Measurements from ENCODE around the gene GRK5.

GRK5 gene

GRCh38 chr10:119421891-119422681, 214.7 kb downstream of the GRK5 start:
- Histone ChIP-seq H3K4me3 (ENCODE audit: low read length, poor library complexity, severe bottlenecking) (no peak overlapping the region), H3K9ac (ENCODE audit: low read depth, low read length, poor library complexity, severe bottlenecking) (no peak overlapping the region), H3K79me2 (ENCODE audit: insufficient read depth, low read length) (no peaks in the 10 kb centered on the region), H3F3A (ENCODE audit: low read depth) (no peaks in the 10 kb centered on the region), H3K27me3 (ENCODE audit: insufficient read depth, low read length, poor library complexity, severe bottlenecking) (no peaks in the 10 kb centered on the region), H4K20me1 (ENCODE audit: insufficient read depth, low read length, poor library complexity, severe bottlenecking) (no peaks in the 10 kb centered on the region), H3K36me3 (ENCODE audit: insufficient read depth, low read length) (peaks cover 20% of the 10 kb centered on the region; the same call in 1 of the 2 replicates), H2AFZ (ENCODE audit: low read length) (no peak overlapping the region), H3K4me1 (ENCODE audit: insufficient read depth, low read length, poor library complexity, severe bottlenecking) (peaks cover 7% of the 10 kb centered on the region), H3K9me3 (ENCODE audit: insufficient read depth, low read depth, low read length) (no peaks in the 10 kb centered on the region), H3K4me2 (ENCODE audit: low read depth, low read length, poor library complexity, severe bottlenecking) (no peak overlapping the region), H3K9me2 (replicated peaks; ENCODE audit: low read depth, low read length) (no peaks in the 10 kb centered on the region)
- TF ChIP-seq CTCF (conservative IDR thresholded peaks at IDR 0.05; ENCODE audit: low read length) (no peak), EZH2phosphoT487 (IDR thresholded peaks at IDR 0.05; ENCODE audit: borderline replicate concordance) (no peak)

- Histone ChIP-seq H3K4me2 (ENCODE audit: low read depth, low read length, poor library complexity, severe bottlenecking) (no peak overlapping the region), H3K79me2 (ENCODE audit: insufficient read depth, low read length) (peaks cover 5% of the 10 kb centered on the region; the same call in 1 of the 2 replicates), H3F3A (ENCODE audit: low read depth) (no peaks in the 10 kb centered on the region), H3K9me2 (replicated peaks; ENCODE audit: low read depth, low read length) (no peaks in the 10 kb centered on the region), H3K36me3 (ENCODE audit: insufficient read depth, low read length) (peaks cover 28% of the 10 kb centered on the region; the same call in 1 of the 2 replicates), H3K9ac (ENCODE audit: low read depth, low read length, poor library complexity, severe bottlenecking) (no peak overlapping the region), H3K4me1 (ENCODE audit: insufficient read depth, low read length, poor library complexity, severe bottlenecking) (peaks cover 4% of the 10 kb centered on the region), H3K4me3 (ENCODE audit: low read length, poor library complexity, severe bottlenecking) (no peak overlapping the region), H2AFZ (ENCODE audit: low read length) (no peak overlapping the region), H4K20me1 (ENCODE audit: insufficient read depth, low read length, poor library complexity, severe bottlenecking) (no peaks in the 10 kb centered on the region), H3K9me3 (ENCODE audit: insufficient read depth, low read depth, low read length) (no peaks in the 10 kb centered on the region), H3K27me3 (ENCODE audit: insufficient read depth, low read length, poor library complexity, severe bottlenecking) (no peaks in the 10 kb centered on the region)
- TF ChIP-seq EZH2phosphoT487 (IDR thresholded peaks at IDR 0.05; ENCODE audit: borderline replicate concordance) = no peak
- TF ChIP-seq CTCF (conservative IDR thresholded peaks at IDR 0.05; ENCODE audit: low read length) = no peak
Observed at GRCh38 chr10:119422682-119423509, 215.5 kb downstream of the GRK5 start.

- no peaks in the 10 kb centered on the region for H3K9me2 ChIP-seq (replicated peaks; ENCODE audit: low read depth, low read length)
- no peaks in the 10 kb centered on the region for H3K9me3 ChIP-seq (ENCODE audit: insufficient read depth, low read depth, low read length)
- peaks cover 29% of the 10 kb centered on the region; the same call in 1 of the 2 replicates for H3K36me3 ChIP-seq (ENCODE audit: insufficient read depth, low read length)
- no peak overlapping the region for H3K4me2 ChIP-seq (ENCODE audit: low read depth, low read length, poor library complexity, severe bottlenecking)
- H3K27me3 ChIP-seq (ENCODE audit: insufficient read depth, low read length, poor library complexity, severe bottlenecking) = no peaks in the 10 kb centered on the region
- peaks cover 5% of the 10 kb centered on the region; the same call in 1 of the 2 replicates for H3K79me2 ChIP-seq (ENCODE audit: insufficient read depth, low read length)
- peaks cover 12% of the 10 kb centered on the region for H3K4me1 ChIP-seq (ENCODE audit: insufficient read depth, low read length, poor library complexity, severe bottlenecking)
- H2AFZ ChIP-seq (ENCODE audit: low read length) = no peak overlapping the region
- no peaks in the 10 kb centered on the region for H4K20me1 ChIP-seq (ENCODE audit: insufficient read depth, low read length, poor library complexity, severe bottlenecking)
- H3K9ac ChIP-seq (ENCODE audit: low read depth, low read length, poor library complexity, severe bottlenecking) = no peak overlapping the region
- no peak overlapping the region for H3K4me3 ChIP-seq (ENCODE audit: low read length, poor library complexity, severe bottlenecking)
- no peaks in the 10 kb centered on the region for H3F3A ChIP-seq (ENCODE audit: low read depth)
- TF ChIP-seq CTCF (conservative IDR thresholded peaks at IDR 0.05; ENCODE audit: low read length) = no peak
- no peak for TF ChIP-seq EZH2phosphoT487 (IDR thresholded peaks at IDR 0.05; ENCODE audit: borderline replicate concordance)
Observed at GRCh38 chr10:119423510-119424257, 216.3 kb downstream of the GRK5 start.

Data from Loucy (cell line).